ENCODE results near the gene SPHK2. TPM values are rescaled to one million over a fixed set of nuclear protein-coding genes. Genes with fewer than 3 reads are reported as not detected.

Gene SPHK2
- total RNA-seq, 6 donors from 2014 or later, result 9.1 to 50.3 (median 26.8) TPM

DNA sequence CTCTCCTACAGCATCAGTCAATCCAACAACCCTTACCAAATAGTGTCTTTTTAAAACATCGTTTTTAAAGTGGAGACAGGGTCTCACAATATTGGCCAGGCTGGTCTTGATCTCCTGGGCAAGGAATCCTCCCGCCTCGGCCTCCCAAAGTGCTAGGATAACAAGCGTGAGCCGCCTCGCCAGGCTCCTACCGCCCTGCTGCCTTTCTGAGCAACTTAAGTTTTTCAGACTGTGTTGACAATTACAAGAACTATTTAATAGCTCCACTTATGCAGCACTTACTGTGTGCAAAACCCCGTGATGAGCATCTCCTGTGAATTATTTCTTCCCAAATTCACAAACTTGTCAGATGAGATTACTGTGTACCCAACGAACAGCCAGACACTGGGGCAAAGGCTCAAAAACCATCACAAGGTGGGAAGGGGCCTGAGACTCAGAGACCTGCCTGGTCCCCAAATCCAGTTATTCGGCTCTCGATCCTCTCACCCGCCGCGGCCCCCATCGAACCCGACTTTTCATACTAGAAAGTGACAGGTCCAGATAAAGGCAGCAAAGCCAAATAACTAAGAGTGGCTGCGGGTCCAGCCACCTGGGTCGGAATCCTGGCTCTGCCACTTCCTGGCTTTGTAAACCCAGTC, 909 bp upstream of the SPHK2 start:
- H3K27me3 ChIP-seq, result no peaks in the 10 kb centered on the region
- DNase-seq, result peak in 1 of 2 donors; percentile 33
- peaks cover 15 to 40% (median 28%) of the 10 kb centered on the region in 4 donors for H3K36me3 ChIP-seq
- H3K4me3 ChIP-seq, result peak overlapping the region; percentile 63 to 88 (median 73)
- H3K27ac ChIP-seq, result peak overlapping the region; percentile 84 to 94 (median 93)
- ATAC-seq (ENCODE audit: low FRiP score in 2 of 2), result no peak
- peaks cover 40 to 70% (median 48%) of the 10 kb centered on the region in 4 donors for H3K4me1 ChIP-seq
- TF ChIP-seq EP300 (IDR thresholded peaks at IDR 0.05) (no peak), POLR2A (IDR thresholded peaks at IDR 0.05) (no peak), POLR2AphosphoS5 (IDR thresholded peaks at IDR 0.05) (no peak)
- TF ChIP-seq, protein P1, sequence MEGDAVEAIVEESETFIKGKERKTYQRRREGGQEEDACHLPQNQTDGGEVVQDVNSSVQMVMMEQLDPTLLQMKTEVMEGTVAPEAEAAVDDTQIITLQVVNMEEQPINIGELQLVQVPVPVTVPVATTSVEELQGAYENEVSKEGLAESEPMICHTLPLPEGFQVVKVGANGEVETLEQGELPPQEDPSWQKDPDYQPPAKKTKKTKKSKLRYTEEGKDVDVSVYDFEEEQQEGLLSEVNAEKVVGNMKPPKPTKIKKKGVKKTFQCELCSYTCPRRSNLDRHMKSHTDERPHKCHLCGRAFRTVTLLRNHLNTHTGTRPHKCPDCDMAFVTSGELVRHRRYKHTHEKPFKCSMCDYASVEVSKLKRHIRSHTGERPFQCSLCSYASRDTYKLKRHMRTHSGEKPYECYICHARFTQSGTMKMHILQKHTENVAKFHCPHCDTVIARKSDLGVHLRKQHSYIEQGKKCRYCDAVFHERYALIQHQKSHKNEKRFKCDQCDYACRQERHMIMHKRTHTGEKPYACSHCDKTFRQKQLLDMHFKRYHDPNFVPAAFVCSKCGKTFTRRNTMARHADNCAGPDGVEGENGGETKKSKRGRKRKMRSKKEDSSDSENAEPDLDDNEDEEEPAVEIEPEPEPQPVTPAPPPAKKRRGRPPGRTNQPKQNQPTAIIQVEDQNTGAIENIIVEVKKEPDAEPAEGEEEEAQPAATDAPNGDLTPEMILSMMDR (IDR thresholded peaks at IDR 0.05), result no peak
- H3K9me3 ChIP-seq, result no peaks in the 10 kb centered on the region
- 0 to 2% methylated on average over 13 to 18 of the region's 18 CpGs for WGBS, 2 donors

DNA sequence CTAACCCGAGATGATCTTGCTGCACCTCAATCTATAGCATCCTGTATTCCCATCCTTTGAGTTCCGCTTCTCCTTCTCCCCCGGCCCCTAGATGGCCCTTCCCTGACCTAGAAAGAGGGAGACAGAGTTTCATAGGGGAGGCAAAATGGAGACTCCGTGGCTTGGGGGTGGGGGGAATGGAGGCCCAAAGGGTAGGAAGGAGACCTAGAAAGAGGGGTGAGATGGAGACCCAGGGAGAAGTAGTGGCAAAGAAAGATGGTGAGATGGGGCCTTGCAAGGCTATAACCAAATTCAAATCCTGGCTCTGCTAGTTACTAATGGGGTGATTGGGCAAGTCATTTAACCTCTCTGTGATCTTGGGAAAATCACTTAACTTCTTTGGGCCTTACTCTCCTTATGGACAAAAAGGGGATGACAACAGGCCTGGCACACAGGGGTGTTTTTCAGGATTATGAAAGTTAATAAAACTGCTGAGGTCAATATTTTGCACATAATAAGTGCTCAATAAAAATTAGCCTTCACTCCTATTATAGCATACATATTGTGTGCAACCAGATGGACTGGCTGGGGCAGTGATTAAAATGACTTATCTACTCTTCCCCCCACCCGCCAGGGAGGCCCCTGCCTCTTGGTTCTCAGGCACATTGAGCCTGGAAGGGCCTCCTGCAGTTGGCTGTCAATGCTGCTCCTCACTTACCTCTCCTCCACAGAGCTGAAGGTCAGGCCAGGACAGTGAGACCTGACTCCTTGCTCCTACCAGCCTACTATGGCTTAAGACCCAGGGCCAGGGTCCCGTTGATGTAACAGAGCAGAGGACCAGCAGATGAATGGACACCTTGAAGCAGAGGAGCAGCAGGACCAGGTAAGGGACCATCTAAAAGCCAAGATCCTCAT, 633 bp downstream of the SPHK2 start:
- WGBS, 2 donors, result 31% methylated on average over 6 of the region's 6 CpGs
- Histone ChIP-seq H3K4me1 (peaks cover 48 to 72% (median 58%) of the 10 kb centered on the region in 4 donors), H3K9me3 (no peaks in the 10 kb centered on the region), H3K27me3 (no peaks in the 10 kb centered on the region), H3K36me3 (peaks cover 15 to 36% (median 26%) of the 10 kb centered on the region in 4 donors), H3K4me3 (peak overlapping the region; percentile 41 to 88 (median 67)), H3K27ac (peak overlapping the region; percentile 84 to 94 (median 93))
- ATAC-seq (ENCODE audit: low FRiP score in 2 of 2), result no peak
- DNase-seq, result no peak
- TF ChIP-seq, protein P1 (IDR thresholded peaks at IDR 0.05), result peak in 1 of 6 experiments; percentile 7
- TF ChIP-seq POLR2A (IDR thresholded peaks at IDR 0.05) (peak in 1 of 4 donors; percentile 21), EP300 (IDR thresholded peaks at IDR 0.05) (no peak), POLR2AphosphoS5 (IDR thresholded peaks at IDR 0.05) (no peak)

DNA sequence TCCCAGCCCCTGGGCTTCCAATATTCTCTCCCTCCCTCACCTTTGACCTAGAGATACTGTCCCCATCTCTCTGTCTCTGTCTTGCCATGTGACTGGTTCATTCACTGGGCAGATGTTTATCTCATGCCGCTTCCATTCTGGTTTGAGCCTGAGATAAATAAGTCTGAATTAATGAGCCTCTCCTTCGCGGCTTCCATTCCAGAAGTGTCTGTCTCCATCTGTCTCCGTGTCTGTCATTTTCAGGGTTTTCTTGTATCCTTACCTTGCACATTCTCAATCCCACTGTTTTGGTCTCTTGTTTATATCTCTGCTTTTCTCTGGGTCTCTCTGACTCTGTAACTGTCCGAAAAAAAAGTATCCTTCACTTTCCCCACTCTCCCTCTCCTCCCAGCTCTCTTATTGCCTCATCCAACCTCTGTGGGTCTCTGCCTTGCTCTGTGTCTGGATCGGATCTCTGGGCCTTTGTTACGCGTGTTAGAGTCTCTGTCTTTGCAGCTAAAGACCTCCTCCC, 4.3 kb downstream of the SPHK2 start:
- H3K4me1 ChIP-seq, result peaks cover 24 to 43% (median 32%) of the 10 kb centered on the region in 4 donors
- H3K27ac ChIP-seq, result peak overlapping the region; percentile 24 to 88 (median 82)
- H3K36me3 ChIP-seq, result peaks cover 0 to 19% (median 9%) of the 10 kb centered on the region in 4 donors
- peak overlapping the region in 3 of 4 donors; percentile 44 to 57 (median 53) for H3K4me3 ChIP-seq
- no peaks in the 10 kb centered on the region for H3K9me3 ChIP-seq
- TF ChIP-seq EP300 (IDR thresholded peaks at IDR 0.05), result no peak
- no peak for TF ChIP-seq POLR2AphosphoS5 (IDR thresholded peaks at IDR 0.05)
- TF ChIP-seq, protein P1 (IDR thresholded peaks at IDR 0.05), result no peak
- TF ChIP-seq POLR2A (IDR thresholded peaks at IDR 0.05), result no peak
- no peak for DNase-seq
- WGBS, 2 donors, result 28 to 36% methylated on average over 8 of the region's 8 CpGs
- no peak for ATAC-seq (ENCODE audit: low FRiP score in 2 of 2)
- H3K27me3 ChIP-seq, result no peaks in the 10 kb centered on the region

DNA sequence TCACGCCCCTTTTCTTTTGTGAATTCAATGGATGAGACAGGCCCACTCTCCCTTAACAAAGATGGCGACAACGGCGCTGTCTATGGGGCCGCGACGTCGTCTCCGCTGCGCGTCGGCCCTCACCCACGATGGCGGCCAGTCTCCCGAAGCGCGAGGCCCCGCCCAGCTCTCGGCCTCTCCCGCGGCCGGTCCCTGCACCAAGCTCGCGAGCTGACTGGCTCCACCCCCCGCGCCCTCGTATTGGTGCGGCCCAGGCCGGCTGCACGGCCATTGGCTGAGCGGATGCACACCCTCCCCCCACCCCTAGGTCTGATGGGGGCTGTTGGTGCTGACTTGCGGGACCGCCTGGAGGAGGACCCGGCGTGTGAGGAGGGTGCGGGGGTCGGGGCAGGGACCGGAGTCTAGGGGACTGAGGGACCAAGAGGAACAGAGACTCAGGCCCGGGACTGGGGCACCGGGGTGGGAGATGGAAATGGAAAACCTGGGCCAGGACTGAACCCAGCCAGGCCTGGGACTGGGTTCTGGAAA, 4.8 kb downstream of the SPHK2 start:
- peaks cover 24 to 43% (median 32%) of the 10 kb centered on the region in 4 donors for H3K4me1 ChIP-seq
- DNase-seq (peak; percentile 99), ATAC-seq (ENCODE audit: low FRiP score in 2 of 2) (peak; percentile 92 to 94)
- TF ChIP-seq POLR2A (IDR thresholded peaks at IDR 0.05), result peak in 2 of 4 donors; percentile 18 to 34
- TF ChIP-seq POLR2AphosphoS5 (IDR thresholded peaks at IDR 0.05), result peak; percentile 20 to 56
- no peak for TF ChIP-seq EP300 (IDR thresholded peaks at IDR 0.05)
- TF ChIP-seq, protein P1 (IDR thresholded peaks at IDR 0.05), result peak in 1 of 6 experiments; percentile 29
- H3K27me3 ChIP-seq, result no peaks in the 10 kb centered on the region
- 2 to 3% methylated on average over 19 to 25 of the region's 40 CpGs for WGBS, 2 donors
- peaks cover 0 to 19% (median 9%) of the 10 kb centered on the region in 4 donors for H3K36me3 ChIP-seq
- H3K4me3 ChIP-seq, result peak overlapping the region; percentile 28 to 57 (median 48)
- H3K9me3 ChIP-seq, result no peaks in the 10 kb centered on the region
- peak overlapping the region; percentile 32 to 88 (median 84) for H3K27ac ChIP-seq

Measured in upper lobe of left lung (tissue), 6 donors.